ENCODE data around the gene ZNF689. TPM values are rescaled to one million over a fixed set of nuclear protein-coding genes. Genes with fewer than 3 reads are reported as not detected.

ZNF689 gene
- total and polyA plus RNA-seq, 2 of the 13 experiments (the other 11 are each of a cell fraction or from before 2014, with no cell fraction given) = 9.7 to 19.5 TPM

- TF ChIP-seq ZNF318 (CRISPR knock-in tag; IDR thresholded peaks at IDR 0.05) (no peak), ZHX1 (CRISPR knock-in tag; IDR thresholded peaks at IDR 0.05; ENCODE audit: low read depth) (no peak), TBX2 (CRISPR knock-in tag; IDR thresholded peaks at IDR 0.05; ENCODE audit: borderline replicate concordance) (no peak), JUNB (CRISPR knock-in tag; IDR thresholded peaks at IDR 0.05; ENCODE audit: borderline replicate concordance) (no peak), DPF2 (CRISPR knock-in tag; IDR thresholded peaks at IDR 0.05; ENCODE audit: borderline replicate concordance, low read depth) (no peak), MYPOP (CRISPR knock-in tag; IDR thresholded peaks at IDR 0.05) (no peak), ZFYVE20 (CRISPR knock-in tag; IDR thresholded peaks at IDR 0.05; ENCODE audit: borderline replicate concordance, low read depth) (no peak), KMT2A (CRISPR knock-in tag; IDR thresholded peaks at IDR 0.05) (no peak), SOX6 (IDR thresholded peaks at IDR 0.05) (no peak), SOX6 (CRISPR knock-in tag; IDR thresholded peaks at IDR 0.05) (no peak), ZSCAN25 (CRISPR knock-in tag; IDR thresholded peaks at IDR 0.05) (no peak), SRY (CRISPR knock-in tag; IDR thresholded peaks at IDR 0.05) (no peak), MLX (CRISPR knock-in tag; IDR thresholded peaks at IDR 0.05) (no peak), ZNF557 (CRISPR knock-in tag; IDR thresholded peaks at IDR 0.05) (no peak), POLR2AphosphoS2 (IDR thresholded peaks at IDR 0.05; ENCODE audit: low read depth, low read length) (no peak), ZNF605 (CRISPR knock-in tag; IDR thresholded peaks at IDR 0.05) (peak; percentile 54; the same call in 1 of the 2 replicates), SMAD9 (CRISPR knock-in tag; IDR thresholded peaks at IDR 0.05) (no peak), ZZZ3 (CRISPR knock-in tag; IDR thresholded peaks at IDR 0.05; ENCODE audit: borderline replicate concordance) (no peak), HOXA9 (CRISPR knock-in tag; IDR thresholded peaks at IDR 0.05; ENCODE audit: borderline replicate concordance) (no peak)
Measured at GRCh38 chr16:30603945-30604315, 6.3 kb downstream of the ZNF689 start (continued).

Measured in HepG2 (cell line).